GM11168 (cell line): Measurements from ENCODE around the gene RGS19.

Experiments
- in situ Hi-C: fragments of 300-500 bp; cut with MboI; formaldehyde crosslinking; loops from one replicate; pipeline ENCODE4 v1.12.0; 2022; ENCODE audit warnings: low sequenced_read_pairs; ENCODE audit not compliant: unreplicated experiment

RGS19 gene

DNA sequence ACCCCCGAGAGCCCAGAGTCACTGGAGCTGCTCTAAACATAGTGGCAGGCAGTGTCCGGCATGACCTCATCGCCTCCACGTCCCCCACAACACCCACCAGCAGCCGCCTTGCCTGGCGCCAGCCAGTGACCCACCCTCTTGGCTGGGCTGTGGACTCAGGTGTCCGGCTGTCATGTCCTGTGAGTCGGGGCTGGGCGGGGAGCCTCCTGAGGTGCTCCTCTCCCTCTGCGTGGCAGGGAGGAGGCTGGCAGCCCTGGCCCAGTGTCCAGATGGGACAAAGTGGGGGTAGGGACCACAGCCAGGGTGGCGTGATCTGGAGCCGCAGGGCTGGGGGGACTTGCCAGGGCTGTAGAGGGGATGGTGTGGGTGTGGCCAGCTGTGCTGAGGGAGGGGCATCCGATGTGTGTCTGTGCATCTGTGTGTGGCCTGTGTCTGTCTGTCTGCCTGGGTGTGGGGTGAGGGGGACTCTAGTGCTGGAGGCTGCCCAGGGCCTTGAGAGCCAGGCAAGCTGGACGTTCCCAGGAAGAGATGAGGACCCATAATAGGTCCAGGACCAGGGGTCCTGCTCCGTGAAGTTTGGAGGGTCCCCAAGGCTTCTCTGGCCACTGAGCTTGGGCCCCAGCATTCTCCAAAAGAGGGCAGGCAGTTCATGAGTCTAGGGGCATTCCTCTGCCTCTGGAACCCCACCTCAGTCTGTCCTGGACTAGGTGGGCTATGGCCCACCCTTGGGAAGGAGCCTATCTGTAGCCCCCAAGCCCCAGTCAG lies 27.6 kb downstream of the RGS19 start:
- in situ Hi-C loops = no loop called here

DNA sequence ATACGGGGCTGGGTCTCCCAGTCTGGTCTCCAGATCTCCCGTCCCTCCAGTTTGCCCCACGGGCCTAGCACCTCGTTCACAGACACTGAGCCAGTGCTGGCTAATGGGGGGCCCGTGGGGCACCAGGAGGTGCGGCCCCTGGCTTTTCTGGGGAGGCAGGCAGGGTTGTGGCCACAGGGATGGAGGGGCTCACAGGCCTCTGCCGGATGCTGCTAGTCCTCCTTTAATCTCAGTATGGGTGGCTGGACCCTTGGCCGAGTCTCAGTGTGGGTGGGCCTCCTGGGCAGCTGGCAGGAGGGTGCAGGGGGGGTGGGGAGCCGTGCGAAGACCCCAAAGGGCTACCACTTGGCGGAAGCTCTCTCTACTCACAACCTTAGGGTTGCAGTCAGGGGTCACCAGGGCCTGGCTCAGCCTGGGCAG lies 28.3 kb downstream of the RGS19 start:
- in situ Hi-C loops = no loop called here

DNA sequence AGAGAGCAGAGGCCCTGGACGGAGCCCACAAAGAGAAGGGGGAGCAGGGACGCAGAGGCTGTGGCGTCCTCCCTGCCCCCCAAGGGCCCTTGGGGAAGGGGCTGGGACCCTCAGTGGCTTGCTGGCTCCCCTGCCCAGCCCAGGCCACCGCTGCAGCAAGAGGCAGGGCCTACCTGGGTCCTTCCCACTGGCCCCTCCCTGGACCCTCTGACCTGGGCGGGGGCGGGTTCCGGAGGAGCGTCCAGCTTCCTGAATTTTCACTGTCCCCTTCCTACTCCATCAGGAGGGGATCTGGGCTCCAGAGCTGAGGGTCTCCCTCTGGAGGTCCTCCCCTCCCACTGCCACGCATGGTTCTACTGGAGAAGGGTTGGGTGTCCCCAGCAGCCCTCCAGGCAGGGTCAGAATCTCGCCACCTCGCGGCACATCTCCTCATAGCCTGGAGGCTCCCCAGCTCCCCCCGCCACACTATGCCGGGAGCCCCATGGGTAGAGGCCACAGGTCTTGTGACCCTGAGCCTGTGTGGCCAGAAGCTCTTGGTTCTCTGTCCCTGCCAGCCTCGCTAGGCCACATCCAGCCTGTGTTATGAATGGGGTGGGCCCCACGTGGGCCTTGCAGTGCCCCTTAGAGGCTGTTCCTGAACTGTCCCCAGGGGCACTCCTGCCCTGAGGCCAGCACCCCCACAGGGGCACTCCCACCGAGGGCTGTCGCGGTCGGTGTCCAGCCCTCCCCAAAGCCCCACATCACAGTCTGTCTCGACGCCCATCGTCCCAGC lies 28.9 kb downstream of the RGS19 start:
- in situ Hi-C loops = no loop called here

DNA sequence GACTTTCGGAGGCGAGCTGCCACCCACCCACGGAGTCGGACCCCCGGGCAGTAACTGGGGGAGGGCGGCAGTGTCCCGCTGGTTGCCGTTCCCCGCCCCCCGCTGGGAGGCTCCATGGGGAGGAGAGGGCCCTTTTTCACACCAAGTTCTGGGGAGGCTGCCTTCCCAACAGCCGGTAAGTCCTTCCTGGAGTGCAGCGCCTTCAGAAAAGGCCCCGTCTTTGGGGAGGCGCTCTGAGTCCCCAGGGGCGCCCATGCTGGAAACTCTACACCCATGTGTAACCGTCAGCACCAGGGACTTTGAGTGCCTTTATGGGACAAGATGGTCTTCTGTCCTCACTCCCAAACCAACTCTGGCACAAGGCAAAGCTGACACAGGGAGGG lies 29.4 kb downstream of the RGS19 start:
- in situ Hi-C loops = no loop called here

DNA sequence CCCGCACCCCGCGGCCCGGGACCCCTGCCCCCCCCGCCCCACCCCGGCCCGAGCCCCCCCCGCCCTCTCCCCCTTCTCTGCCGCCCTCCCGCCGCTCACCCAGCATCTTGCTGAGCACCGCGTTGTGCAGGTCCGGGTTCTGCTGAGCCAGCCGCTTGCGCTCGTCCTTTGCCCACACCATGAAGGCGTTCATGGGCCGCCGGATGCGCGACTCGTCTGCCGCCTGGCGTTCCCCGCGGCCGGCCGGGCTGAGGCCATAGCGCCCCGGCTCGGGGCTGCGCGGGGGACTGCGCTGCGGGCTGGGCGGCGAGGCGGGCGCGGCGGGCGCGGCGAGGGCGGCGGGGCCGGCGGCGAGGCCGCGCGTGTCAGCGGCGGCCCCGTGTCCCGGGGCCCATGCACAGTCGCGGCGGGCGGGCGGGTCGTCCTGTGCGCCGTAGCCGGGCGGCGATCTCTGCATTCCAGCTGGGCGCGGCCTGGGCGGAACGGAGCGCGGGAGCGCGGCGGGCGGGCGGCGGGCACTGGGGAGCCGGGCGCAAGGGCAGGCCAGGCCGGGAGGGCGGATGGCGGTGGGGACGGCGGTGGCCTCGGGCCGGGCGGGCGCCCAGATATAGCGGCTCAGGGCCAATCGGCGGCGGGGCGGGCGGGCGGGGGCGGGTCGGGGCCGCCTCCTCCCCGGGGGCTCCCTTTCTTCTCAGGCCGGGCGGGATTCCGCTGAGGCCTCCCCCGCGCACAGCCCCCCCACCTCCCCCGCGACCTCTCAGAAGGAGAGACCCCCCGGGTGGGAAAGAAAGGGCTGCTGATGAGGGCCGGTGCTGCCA lies 30.0 kb downstream of the RGS19 start, which contains the start of gene SOX18:
SOX18 (minus strand) TSS at position 580 of the 818 bp plus-strand sequence; CDS start at position 457, 123 bp downstream.
- in situ Hi-C loops = no loop called here

DNA sequence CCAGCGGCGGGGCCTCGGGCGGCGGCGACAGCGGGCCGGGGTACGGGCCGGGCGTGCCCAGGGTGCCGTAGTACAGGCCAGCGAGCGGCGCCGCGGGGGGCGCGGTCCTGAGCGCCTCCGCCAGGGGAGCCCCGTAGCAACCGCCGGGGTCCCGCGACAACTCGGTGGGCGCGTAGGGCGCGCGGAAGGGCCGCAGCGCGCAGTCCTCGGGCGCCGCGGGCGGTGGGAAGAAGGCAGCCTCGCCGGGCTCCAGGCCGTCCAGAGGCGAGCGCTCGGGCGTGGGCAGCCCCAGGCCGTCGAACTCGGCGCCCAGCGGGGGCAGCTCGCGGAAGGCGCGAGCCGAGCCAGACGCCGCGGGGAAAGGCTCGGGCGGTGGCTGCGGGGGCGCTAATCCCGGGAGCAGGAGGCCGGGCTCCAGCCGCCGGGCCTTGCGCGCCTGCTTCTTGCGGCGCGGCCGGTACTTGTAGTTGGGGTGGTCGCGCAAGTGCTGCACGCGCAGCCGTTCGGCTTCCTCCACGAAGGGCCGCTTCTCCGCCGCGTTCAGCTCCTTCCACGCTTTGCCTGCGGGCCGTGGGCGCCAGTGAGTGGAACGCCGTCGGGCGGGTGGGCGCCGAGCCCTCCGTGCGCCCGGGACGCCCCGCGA lies 30.8 kb downstream of the RGS19 start:
- in situ Hi-C loops = no loop called here

DNA sequence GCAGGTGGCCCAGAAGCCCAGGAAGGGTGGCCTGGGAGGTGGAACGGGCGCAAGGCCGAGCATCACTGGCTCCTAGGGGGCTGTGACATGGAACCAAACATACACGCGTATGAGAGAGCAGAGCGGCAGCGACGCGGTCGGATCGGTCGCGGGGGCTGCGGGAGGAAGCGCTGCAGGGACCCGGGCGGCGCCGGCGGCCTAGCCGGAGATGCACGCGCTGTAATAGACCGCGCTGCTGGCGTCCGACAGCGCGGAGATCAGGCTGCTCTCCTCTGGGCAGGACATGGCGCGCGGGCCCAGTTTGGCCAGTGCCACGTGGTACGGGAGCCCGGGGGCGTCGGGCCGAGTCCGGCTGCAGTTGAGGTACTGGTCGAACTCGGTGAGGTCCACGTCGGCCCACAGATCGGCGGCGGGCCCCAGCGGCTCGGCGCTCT lies 31.3 kb downstream of the RGS19 start:
- in situ Hi-C loops = no loop called here

DNA sequence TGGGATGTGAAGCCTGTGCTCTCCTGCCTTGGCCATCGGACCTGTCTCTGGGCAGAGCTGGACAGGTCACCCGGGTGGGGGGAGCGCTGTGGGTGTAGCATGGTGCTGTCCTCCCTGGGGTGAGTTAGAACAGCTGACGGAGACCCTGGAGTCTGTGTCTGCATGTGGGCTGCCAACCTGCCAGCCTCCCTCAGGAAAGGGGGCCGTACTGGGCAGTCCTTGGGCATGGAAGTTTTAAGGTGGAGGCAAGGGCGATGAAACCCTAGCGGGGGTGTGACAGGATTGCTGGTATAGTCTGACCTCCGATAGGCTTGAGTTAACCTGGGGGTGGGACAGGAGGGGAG lies 32.3 kb downstream of the RGS19 start:
- in situ Hi-C loops = no loop called here

DNA sequence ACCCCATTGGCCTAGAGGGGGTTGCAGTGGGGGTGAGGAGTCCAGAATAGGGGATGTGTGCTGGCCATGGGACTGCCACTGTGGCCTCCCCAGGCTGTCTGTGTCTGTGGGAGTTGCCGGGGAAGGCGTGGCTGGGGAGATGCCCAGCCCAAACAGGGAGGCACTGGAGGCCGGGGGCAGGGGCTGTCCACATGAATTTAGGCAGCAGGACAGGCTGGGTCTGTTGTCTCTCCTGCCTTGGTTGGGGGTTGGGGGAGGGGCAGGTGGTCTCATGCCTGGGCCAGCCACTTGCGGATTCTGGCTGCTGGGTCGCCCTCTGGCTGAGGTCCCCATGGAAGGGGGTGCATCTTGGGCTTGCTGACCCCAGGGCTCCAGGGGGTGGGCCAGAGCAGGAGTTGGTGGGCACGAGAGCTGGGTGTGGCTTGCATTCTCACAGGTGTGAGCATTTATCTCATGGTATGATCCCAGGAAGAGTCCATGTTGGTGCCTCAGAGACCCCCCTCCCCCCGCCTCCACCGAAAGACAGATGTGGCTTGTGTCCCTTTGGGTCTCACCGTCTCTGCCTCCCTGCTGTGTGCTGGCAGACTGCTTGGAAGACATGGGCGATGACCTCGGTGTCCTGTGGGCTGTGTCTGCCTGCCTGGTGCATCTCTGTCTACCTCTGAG lies 33.8 kb downstream of the RGS19 start:
- in situ Hi-C loops = no loop called here

DNA sequence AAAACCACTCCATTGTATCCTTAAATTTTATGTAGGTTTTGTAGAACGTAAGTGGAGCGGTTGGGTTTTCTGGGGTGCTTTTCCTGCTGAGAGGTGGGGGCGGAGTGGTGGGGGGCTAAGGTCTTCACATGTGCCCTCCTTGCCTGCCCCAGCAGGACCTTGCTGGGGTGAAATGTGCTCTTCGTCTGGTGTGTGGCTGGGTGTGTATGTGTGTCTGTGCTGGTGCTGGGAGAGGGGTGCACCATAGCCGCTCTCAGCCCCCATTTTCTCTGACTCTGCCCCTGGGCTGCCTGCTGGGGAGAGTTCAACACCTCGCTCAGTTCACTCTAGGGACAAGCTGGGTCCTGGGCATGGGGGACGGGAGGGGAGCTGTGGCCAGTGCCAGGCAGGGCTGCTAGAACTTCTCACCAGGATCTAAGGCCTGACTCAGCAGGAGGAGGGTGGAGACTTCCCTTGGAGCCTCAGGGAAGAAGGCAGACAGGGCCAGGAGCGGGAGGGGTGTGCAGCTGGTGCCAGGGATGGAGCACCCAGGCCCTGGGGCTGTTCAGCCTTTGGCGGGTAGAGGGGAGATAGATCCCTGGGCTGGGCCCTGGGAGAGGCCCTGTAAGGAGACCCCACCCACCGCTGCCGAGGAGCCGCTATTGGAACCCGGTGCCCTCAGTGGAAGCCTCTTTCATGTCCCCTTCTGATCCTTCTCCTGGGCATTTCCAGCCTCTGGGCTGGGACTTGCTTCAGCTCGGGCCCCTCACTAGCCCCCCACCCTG lies 34.7 kb downstream of the RGS19 start:
- in situ Hi-C loops = no loop called here

DNA sequence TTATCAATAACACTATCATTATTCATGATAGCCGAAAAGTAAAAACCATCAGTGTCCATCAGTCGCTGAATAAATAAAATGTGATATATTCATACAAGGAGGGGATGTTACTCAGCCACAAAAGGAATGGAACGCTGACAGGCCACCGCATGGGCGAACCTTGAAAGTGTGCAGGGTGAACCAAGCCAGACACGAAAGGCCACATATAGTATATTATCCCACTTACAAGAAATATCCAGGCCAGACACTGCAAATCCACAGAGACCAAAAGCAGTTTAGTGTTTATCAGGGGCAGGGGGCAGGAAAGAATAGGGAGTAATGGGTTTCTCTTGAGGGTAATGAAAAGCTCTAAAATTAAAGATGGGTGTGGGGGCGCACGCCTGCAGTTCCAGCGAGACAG lies 35.5 kb downstream of the RGS19 start:
- in situ Hi-C loops = no loop called here

DNA sequence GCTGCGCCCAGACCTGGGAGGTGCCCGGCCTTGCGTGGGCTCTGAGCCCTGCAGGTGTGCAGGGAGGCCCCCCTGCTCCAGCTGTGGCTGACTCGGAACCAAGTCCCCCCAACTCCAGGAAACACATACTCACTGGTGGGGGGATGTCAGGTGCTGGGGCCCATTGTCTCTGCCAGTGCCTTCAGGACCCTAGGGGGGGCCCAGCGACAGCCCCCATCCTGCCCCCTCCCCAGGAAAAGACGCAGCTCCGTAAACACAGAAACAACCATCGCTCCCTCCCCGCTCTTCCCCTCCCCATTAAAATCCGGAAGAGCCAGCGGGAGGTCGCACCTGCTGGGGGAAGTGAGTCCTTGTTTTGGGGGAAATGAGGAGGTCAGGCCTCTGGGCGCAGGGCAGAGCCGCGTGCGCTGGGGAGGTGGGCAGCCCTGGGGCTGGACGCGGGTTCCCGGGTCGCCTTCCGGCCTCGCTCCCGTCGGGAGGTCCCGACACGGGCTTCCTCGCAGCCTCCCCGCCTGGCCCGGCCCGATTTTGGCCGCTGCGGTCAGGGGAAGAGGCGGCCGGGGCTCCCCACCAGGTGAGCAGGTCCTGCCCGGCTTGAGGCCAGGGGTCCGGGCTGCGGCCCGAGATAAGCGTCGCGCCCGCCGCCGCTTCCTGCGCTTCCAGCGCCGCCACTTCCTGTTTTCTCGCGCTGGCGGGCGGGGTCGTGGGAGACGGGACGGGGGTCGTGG lies 37.1 kb downstream of the RGS19 start:
- in situ Hi-C loops = no loop called here

DNA sequence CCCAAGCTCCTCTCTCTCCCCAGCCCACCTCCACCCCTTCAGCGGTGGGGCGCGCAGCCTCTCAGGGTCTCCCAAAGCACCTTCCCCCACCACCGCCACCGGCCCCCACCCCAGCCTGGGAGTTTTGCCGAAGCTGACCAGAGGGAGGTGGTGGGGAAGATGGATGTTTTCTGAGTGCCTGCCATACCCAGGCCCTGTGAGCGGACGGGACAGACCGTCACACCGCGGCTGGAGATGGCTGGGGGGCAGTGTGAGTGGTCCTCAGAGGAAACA lies 37.6 kb downstream of the RGS19 start:
- in situ Hi-C loops = no loop called here

DNA sequence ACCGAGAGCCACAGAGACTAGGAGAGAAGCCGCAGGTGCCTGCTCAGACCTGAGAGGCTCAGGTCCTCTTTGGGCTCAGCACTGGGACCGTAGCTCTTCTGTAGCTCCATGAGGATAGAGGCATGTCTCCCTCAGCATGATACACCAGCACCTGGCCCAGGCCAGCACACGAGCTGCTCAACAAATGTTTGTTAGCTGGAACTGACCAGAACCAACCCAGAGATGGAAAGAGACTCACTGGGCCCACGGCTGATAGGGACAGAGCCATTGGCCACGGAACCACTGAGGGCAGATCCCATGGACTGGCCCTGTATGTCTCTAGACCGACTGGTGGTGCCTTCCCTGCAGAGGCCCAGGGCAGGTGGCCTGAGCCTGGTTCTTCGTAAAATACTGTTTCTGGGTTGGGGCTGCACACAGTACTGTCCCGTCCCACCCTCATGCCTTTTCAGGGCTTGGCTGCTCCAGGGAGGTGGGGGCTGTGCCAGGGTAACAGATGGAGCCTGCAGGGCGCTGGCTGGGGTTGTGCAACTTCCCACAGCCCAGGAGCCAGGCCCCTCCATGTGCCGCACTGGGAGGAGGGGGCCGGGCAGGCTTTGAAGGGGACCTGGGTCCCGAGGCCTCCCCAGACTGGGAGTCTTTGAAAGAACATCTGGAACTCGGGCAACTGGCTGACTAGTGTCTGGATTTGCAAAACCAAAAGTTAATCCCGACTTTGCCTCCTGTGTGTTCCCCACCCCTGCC lies 38.1 kb downstream of the RGS19 start:
- in situ Hi-C loops = no loop called here

DNA sequence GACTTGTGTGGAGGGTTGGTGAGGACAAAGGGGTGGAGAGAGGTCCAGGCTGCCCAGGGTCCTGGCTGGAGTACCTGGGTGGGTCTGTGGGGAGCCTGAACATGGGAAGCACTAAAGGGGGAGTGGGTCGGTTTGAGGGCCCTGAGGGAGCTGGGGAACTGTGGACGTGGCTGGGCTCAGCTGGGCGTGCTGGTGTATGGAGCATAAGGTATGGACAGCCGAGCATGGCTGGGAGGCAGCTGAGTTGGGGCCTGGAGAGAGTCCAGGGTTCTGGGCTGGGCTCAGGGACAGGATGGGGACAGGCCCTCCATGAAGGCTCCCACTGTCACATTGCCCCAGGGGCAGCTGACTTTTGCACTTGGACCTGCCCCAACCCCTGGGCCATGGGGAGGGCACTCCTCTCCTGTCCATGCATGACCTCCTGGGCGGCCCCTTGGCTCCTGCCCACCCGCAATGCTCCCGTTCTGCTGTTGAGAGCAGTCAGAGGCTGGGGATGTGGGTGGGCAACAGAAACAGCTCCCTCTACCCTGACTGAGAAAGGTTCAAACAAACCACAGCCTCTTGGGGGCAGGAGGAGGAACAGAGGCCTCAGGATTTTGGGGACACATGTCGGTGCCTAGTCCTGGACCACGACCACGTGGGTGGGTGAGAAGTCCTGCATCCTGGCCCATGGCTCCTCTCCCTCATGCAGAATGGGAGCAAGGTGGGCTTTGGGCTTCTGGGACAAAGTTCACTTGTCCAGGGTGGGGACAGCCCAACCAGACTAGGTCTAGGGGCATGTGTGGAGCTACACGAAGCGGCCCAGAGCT lies 38.9 kb downstream of the RGS19 start:
- in situ Hi-C loops = no loop called here

DNA sequence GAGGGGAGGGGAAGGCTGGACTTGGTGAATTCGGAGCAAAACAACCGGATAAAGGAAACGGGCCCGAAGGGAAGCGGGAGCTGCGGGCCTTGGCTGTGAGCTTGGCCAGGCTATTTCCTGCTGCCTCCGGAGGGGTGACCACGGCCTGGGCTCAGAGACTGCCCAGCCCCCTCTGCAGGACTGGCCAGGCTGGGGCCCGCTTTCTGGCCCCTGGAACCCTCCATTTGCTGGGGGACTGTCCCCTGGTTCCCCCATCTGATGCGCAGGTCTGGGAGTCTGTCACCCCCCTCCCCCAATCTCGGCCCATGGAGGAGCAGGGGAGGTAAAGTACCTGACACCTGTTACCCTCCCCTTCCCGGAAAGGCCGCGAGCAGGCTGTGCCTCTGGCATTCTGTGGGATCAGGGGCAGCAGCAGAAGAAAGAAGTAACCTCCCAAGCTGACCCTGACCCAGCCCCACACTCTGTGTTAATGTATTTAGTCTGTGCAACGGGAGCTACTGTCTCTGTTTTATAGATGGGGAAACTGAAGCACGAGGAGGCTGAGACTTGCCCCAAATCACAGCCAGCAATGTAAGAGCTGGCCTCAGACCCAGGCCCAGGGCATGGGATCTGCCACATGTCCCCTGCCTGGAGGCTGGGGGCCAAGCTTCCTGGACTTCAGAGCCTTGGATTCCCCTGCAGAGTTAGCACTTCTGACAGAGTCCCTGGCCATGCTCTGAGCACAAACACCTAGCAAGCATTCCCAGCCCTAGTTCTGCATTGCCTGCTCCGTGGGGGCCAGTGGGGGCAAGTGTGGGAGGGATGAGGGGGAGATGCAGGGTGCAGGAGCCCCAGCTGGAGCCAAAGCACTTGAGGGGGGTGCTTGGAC lies 39.8 kb downstream of the RGS19 start:
- in situ Hi-C loops = no loop called here
